Measurements from ENCODE around the gene CPT2. TPM values are rescaled to one million over a fixed set of nuclear protein-coding genes. Genes with fewer than 3 reads are reported as not detected.

CPT2 gene
- total RNA-seq, 1 experiment from 2014 or later, result 19.6 TPM

GRCh38 chr1:53250325-53250724 lies 53.7 kb downstream of the CPT2 start:
- H3K27ac Mint-ChIP-seq (ENCODE audit: low read depth, unreplicated experiment), result no peak overlapping the region
- H3K4me3 Mint-ChIP-seq (ENCODE audit: unreplicated experiment), result no peak overlapping the region

DNA sequence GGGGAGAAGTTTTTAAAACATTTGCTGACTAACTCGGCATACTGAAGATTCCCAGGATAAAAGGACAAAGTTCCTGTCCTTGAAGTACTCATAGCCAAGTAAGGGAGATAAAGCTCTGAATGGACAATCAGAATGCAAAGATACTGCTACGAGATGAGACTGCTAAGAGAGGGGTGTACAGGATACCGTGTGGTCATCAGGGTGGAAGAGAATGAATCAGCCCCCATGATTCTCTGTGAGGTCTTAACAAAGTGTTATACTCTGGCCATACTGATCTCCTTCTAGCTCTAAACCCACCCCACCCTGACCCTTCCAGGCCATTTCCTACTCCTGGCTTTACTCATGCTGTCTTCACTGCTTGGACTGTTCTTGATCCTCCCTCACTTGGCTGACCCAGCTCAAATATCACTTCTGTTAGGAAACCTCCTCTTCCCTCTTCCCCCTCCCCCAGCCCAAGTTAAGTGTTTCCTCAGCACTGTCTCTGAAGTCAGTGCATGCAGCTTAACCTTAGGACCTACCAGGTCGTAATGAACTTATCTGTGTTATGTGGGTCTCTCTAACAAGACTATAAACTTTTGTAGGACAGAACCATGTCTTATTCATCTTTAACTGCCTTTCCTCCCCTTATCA lies 57.5 kb downstream of the CPT2 start:
- DNase-seq (ENCODE audit: unreplicated experiment), result no peak
- CTCF ChIA-PET, result interaction anchor here (0.6 to 0.9 kb wide), 3 partner anchors 35 to 42 kb away, joined by 3 read pairs; no protein-coding TSS in a partner anchor
- no TSS peak for BruUV-seq (replicated peaks)
- H3K4me3 Mint-ChIP-seq (ENCODE audit: unreplicated experiment), result no peak overlapping the region
- no peak overlapping the region for H3K27ac Mint-ChIP-seq (ENCODE audit: low read depth, unreplicated experiment)
- POLR2A ChIA-PET, result no interaction called here
- no peaks in the 10 kb centered on the region for H3K27me3 Mint-ChIP-seq (ENCODE audit: insufficient read depth, unreplicated experiment)
- TF ChIP-seq, protein P1, sequence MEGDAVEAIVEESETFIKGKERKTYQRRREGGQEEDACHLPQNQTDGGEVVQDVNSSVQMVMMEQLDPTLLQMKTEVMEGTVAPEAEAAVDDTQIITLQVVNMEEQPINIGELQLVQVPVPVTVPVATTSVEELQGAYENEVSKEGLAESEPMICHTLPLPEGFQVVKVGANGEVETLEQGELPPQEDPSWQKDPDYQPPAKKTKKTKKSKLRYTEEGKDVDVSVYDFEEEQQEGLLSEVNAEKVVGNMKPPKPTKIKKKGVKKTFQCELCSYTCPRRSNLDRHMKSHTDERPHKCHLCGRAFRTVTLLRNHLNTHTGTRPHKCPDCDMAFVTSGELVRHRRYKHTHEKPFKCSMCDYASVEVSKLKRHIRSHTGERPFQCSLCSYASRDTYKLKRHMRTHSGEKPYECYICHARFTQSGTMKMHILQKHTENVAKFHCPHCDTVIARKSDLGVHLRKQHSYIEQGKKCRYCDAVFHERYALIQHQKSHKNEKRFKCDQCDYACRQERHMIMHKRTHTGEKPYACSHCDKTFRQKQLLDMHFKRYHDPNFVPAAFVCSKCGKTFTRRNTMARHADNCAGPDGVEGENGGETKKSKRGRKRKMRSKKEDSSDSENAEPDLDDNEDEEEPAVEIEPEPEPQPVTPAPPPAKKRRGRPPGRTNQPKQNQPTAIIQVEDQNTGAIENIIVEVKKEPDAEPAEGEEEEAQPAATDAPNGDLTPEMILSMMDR (IDR thresholded peaks at IDR 0.05; ENCODE audit: unreplicated experiment), result no peak
- intact Hi-C loops (cut with micrococcal nuclease), result no loop called here
- H3K9me3 Mint-ChIP-seq (ENCODE audit: unreplicated experiment), result no peaks in the 10 kb centered on the region
- H3K4me1 Mint-ChIP-seq (ENCODE audit: insufficient read depth, unreplicated experiment), result no peaks in the 10 kb centered on the region
- H3K36me3 Mint-ChIP-seq (ENCODE audit: insufficient read depth, unreplicated experiment), result peaks cover 12% of the 10 kb centered on the region

More at GRCh38 chr1:53250325-53250724, 53.7 kb downstream of the CPT2 start:
- ChIA-PET CTCF (interaction anchor here (1.9 kb wide), 1 partner anchor 16 kb away, joined by 4 read pairs; no protein-coding TSS in a partner anchor), POLR2A (interaction anchor here (1.6 to 1.7 kb wide), 2 partner anchors 10 to 12 kb away, joined by 5 read pairs; partner anchors contain the start of gene MAGOH)
- no TSS peak for BruUV-seq (replicated peaks)
- DNase-seq (ENCODE audit: unreplicated experiment), result no peak
- TF ChIP-seq, protein P1 (IDR thresholded peaks at IDR 0.05; ENCODE audit: unreplicated experiment), result no peak
- peaks cover 7% of the 10 kb centered on the region for H3K36me3 Mint-ChIP-seq (ENCODE audit: insufficient read depth, unreplicated experiment)
- no peaks in the 10 kb centered on the region for H3K9me3 Mint-ChIP-seq (ENCODE audit: unreplicated experiment)
- intact Hi-C loops (cut with micrococcal nuclease), result no loop called here
- no peaks in the 10 kb centered on the region for H3K4me1 Mint-ChIP-seq (ENCODE audit: insufficient read depth, unreplicated experiment)
- no peaks in the 10 kb centered on the region for H3K27me3 Mint-ChIP-seq (ENCODE audit: insufficient read depth, unreplicated experiment)

DNA sequence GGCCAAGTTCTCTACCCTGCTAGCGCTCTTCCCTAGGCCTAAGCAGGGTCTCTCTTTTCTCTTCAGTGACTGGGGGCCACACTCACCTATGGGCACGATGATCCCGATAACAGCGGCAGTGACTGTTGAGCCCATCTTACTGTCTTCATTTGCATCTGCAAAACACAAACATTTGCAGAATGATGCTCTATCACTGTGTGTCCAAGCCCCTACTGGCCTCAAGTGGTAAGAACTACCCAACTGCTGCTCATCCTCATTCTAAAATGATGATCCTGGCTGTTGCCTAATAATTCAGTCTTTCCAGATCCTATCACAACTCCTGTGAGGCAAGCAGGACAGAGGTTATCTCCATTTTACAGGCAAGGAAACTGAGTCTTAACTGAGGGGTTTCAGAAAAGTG lies 58.4 kb downstream of the CPT2 start:
- ChIA-PET CTCF (no interaction called here), POLR2A (no interaction called here)
- TF ChIP-seq, protein P1 (IDR thresholded peaks at IDR 0.05; ENCODE audit: unreplicated experiment), result no peak
- Mint-ChIP-seq H3K4me3 (ENCODE audit: unreplicated experiment) (no peak overlapping the region), H3K27me3 (ENCODE audit: insufficient read depth, unreplicated experiment) (no peaks in the 10 kb centered on the region), H3K4me1 (ENCODE audit: insufficient read depth, unreplicated experiment) (no peaks in the 10 kb centered on the region), H3K9me3 (ENCODE audit: unreplicated experiment) (no peaks in the 10 kb centered on the region), H3K27ac (ENCODE audit: low read depth, unreplicated experiment) (no peak overlapping the region), H3K36me3 (ENCODE audit: insufficient read depth, unreplicated experiment) (peaks cover 12% of the 10 kb centered on the region)
- no peak for DNase-seq (ENCODE audit: unreplicated experiment)
- BruUV-seq (replicated peaks), result no TSS peak
- intact Hi-C loops (cut with micrococcal nuclease), result no loop called here

GRCh38 chr1:53256511-53257453 lies 60.2 kb downstream of the CPT2 start:
- H3K36me3 Mint-ChIP-seq (ENCODE audit: insufficient read depth, unreplicated experiment), result peaks cover 9% of the 10 kb centered on the region
- no peaks in the 10 kb centered on the region for H3K9me3 Mint-ChIP-seq (ENCODE audit: unreplicated experiment)
- no peak overlapping the region for H3K27ac Mint-ChIP-seq (ENCODE audit: low read depth, unreplicated experiment)
- BruUV-seq (replicated peaks), result no TSS peak
- intact Hi-C loops (cut with micrococcal nuclease), result no loop called here
- CTCF ChIA-PET, result interaction anchor here (0.6 to 1.6 kb wide), 4 partner anchors 9 to 28 kb away, joined by 3 to 6 read pairs (median 4); no protein-coding TSS in a partner anchor
- no peaks in the 10 kb centered on the region for H3K27me3 Mint-ChIP-seq (ENCODE audit: insufficient read depth, unreplicated experiment)
- TF ChIP-seq, protein P1 (IDR thresholded peaks at IDR 0.05; ENCODE audit: unreplicated experiment), result no peak
- no peaks in the 10 kb centered on the region for H3K4me1 Mint-ChIP-seq (ENCODE audit: insufficient read depth, unreplicated experiment)
- H3K4me3 Mint-ChIP-seq (ENCODE audit: unreplicated experiment), result no peak overlapping the region
- no peak for DNase-seq (ENCODE audit: unreplicated experiment)
- POLR2A ChIA-PET, result interaction anchor here (0.6 to 0.9 kb wide), 2 partner anchors 37 to 797 kb away, joined by 3 to 4 read pairs; no protein-coding TSS in a partner anchor
